Neural cell (in vitro differentiated cells): ENCODE results near the gene SLIT3. TPM values are rescaled to one million over a fixed set of nuclear protein-coding genes. Genes with fewer than 3 reads are reported as not detected.

Experiments
- H2AFZ ChIP-seq: fragments of 200-600, 300-800 bp; sonication (generic), shearing (Covaris generic); 2 replicates; pipeline ENCODE4 v1.6.0; 2014; ENCODE audit warnings: low read depth, mild to moderate bottlenecking, antibody characterized with exemption, low read length, moderate library complexity
- H3F3A ChIP-seq: fragments of 200-600 bp; shearing (Covaris generic); 2 replicates; pipeline ENCODE4 v1.6.1; 2016; ENCODE audit warnings: mild to moderate bottlenecking, moderate library complexity, mixed read lengths, antibody characterized with exemption, low read length; ENCODE audit not compliant: insufficient read depth, poor library complexity, severe bottlenecking
- H3K27ac ChIP-seq: fragments of 200-600, 300-800 bp; sonication (generic), shearing (Covaris generic); 2 replicates; pipeline ENCODE4 v1.5.1; 2014; ENCODE audit warnings: mild to moderate bottlenecking, low read length, moderate library complexity
- H3K27me3 ChIP-seq: fragments of 300-800, 200-600 bp; sonication (generic), shearing (Covaris generic); 2 replicates; pipeline ENCODE4 v1.6.0; 2014; ENCODE audit warnings: mild to moderate bottlenecking, low read depth, low read length, moderate library complexity; ENCODE audit not compliant: insufficient read depth
- H3K36me3 ChIP-seq: fragments of 300-800, 200-600 bp; sonication (generic), shearing (Covaris generic); 2 replicates; pipeline ENCODE4 v1.5.1; 2014; ENCODE audit warnings: mild to moderate bottlenecking, antibody characterized with exemption, low read length, moderate library complexity; ENCODE audit not compliant: insufficient read depth
- H3K4me2 ChIP-seq: fragments of 300-800, 200-600 bp; sonication (generic), shearing (Covaris generic); 2 replicates; pipeline ENCODE4 v1.6.0; 2014; ENCODE audit warnings: mild to moderate bottlenecking, low read length
- H3K4me3 ChIP-seq: fragments of 300-800, 200-600 bp; sonication (generic), shearing (Covaris generic); 2 replicates; pipeline ENCODE4 v1.5.1; 2014; ENCODE audit warnings: mild to moderate bottlenecking, low read length, moderate library complexity
- H3K79me2 ChIP-seq: fragments of 200-600 bp; shearing (Covaris generic); replicated peaks from 2 replicates; pipeline ENCODE4 v1.6.0; 2014; ENCODE audit warnings: mild to moderate bottlenecking, low read length, moderate library complexity; ENCODE audit not compliant: insufficient read depth
- H3K9ac ChIP-seq: fragments of 300-800, 200-600 bp; sonication (generic), shearing (Covaris generic); 2 replicates; pipeline ENCODE4 v1.6.1; 2016; ENCODE audit warnings: mild to moderate bottlenecking, low read length, mixed read lengths
- H3K9me2 ChIP-seq: fragments of 200-600 bp; shearing (Covaris generic); 2 replicates; pipeline ENCODE4 v1.6.1; 2016; ENCODE audit warnings: mild to moderate bottlenecking, low read length, mixed read lengths; ENCODE audit not compliant: insufficient read depth
- H3K9me3 ChIP-seq: fragments of 200-600, 300-800 bp; sonication (generic), shearing (Covaris generic); 2 replicates; pipeline ENCODE4 v1.6.1; 2016; ENCODE audit warnings: mild to moderate bottlenecking, mixed run types, low read length, moderate library complexity, mixed read lengths
- H4K20me1 ChIP-seq: fragments of 200-600 bp; shearing (Covaris generic); 2 replicates; pipeline ENCODE4 v1.6.1; 2016; ENCODE audit warnings: mild to moderate bottlenecking, mixed run types; ENCODE audit not compliant: insufficient read depth
- CTCF ChIP-seq: fragments of 450-650 bp; IDR thresholded peaks from 2 replicates; pipeline ENCODE4 v1.5.1; 2014; ENCODE audit warnings: antibody characterized with exemption, mild to moderate bottlenecking, moderate library complexity; ENCODE audit not compliant: poor library complexity, severe bottlenecking
- EP300 ChIP-seq: fragments of 450-650 bp; conservative IDR thresholded peaks from 2 replicates; pipeline ENCODE4 v1.6.1; 2014; ENCODE audit warnings: antibody characterized with exemption, mild to moderate bottlenecking, moderate library complexity; ENCODE audit not compliant: poor library complexity, severe bottlenecking
- EZH2 ChIP-seq: fragments of 200-600, 300-800 bp; shearing (Covaris generic), sonication (generic); IDR thresholded peaks from 2 replicates; pipeline ENCODE4 v1.6.1; 2014; ENCODE audit warnings: antibody characterized with exemption, low read length, borderline replicate concordance, mild to moderate bottlenecking; ENCODE audit not compliant: insufficient read depth, poor library complexity, severe bottlenecking
- MXI1 ChIP-seq: fragments of 450-650 bp; conservative IDR thresholded peaks from 2 replicates; pipeline ENCODE4 v1.6.1; 2014; ENCODE audit warnings: antibody characterized with exemption, mild to moderate bottlenecking; ENCODE audit not compliant: poor library complexity, severe bottlenecking
- POLR2AphosphoS5 ChIP-seq: IDR thresholded peaks from 2 replicates; pipeline ENCODE4 v1.6.1; 2012
- RAD21 ChIP-seq: fragments of 450-650 bp; conservative IDR thresholded peaks from 2 replicates; pipeline ENCODE4 v1.6.1; 2014; ENCODE audit warnings: antibody characterized with exemption, mild to moderate bottlenecking, moderate library complexity
- REST ChIP-seq: IDR thresholded peaks from 2 replicates; pipeline ENCODE4 v1.6.1; 2012; ENCODE audit warnings: borderline replicate concordance
- SMC3 ChIP-seq: fragments of 450-650 bp; conservative IDR thresholded peaks from 2 replicates; pipeline ENCODE4 v1.6.1; 2014; ENCODE audit warnings: antibody characterized with exemption, mild to moderate bottlenecking, moderate library complexity; ENCODE audit not compliant: poor library complexity
- TAF1 ChIP-seq: IDR thresholded peaks from 2 replicates; pipeline ENCODE4 v1.6.1; 2012; ENCODE audit warnings: low read depth
- polyA plus RNA-seq: library from polyadenylated mRNA; depleted of rRNA; stranded (reverse); fragments of >200 nt; gene quantifications from 2 replicates; pipeline ENCODE4 v1.2.3, GENCODE V29; 2014

The SLIT3 gene
- polyA plus RNA-seq, 1 donor from 2014 or later, result 1.2 TPM

- Histone ChIP-seq H3F3A (no peaks in the 10 kb centered on the region), H3K9me2 (no peaks in the 10 kb centered on the region), H3K27ac (no peak overlapping the region), H3K4me3 (no peak overlapping the region), H3K9ac (no peak overlapping the region), H3K36me3 (no peaks in the 10 kb centered on the region), H3K4me2 (no peak overlapping the region), H2AFZ (no peak overlapping the region), H3K79me2 (no peaks in the 10 kb centered on the region), H3K27me3 (no peaks in the 10 kb centered on the region), H3K9me3 (no peaks in the 10 kb centered on the region), H4K20me1 (no peaks in the 10 kb centered on the region)
- no peak for TF ChIP-seq CTCF
- TF ChIP-seq POLR2AphosphoS5, result no peak
- no peak for TF ChIP-seq EP300
- no peak for TF ChIP-seq MXI1
- no peak for TF ChIP-seq RAD21
- TF ChIP-seq REST, result no peak
- TF ChIP-seq EZH2, result no peak
- no peak for TF ChIP-seq TAF1
- no peak for TF ChIP-seq SMC3
Observed at GRCh38 chr5:168699002-168699401, 601.9 kb downstream of the SLIT3 start.

GRCh38 chr5:168697034-168697720 lies 603.8 kb downstream of the SLIT3 start:
- H4K20me1 ChIP-seq, result no peaks in the 10 kb centered on the region
- no peaks in the 10 kb centered on the region for H3F3A ChIP-seq
- H3K27ac ChIP-seq, result no peak overlapping the region
- H3K4me2 ChIP-seq, result no peak overlapping the region
- H3K9me3 ChIP-seq, result no peaks in the 10 kb centered on the region
- H3K4me3 ChIP-seq, result no peak overlapping the region
- H3K27me3 ChIP-seq, result no peaks in the 10 kb centered on the region
- H3K9ac ChIP-seq, result no peak overlapping the region
- no peak for TF ChIP-seq EZH2
- no peak for TF ChIP-seq REST
- no peak overlapping the region for H2AFZ ChIP-seq
- H3K36me3 ChIP-seq, result no peaks in the 10 kb centered on the region
- no peaks in the 10 kb centered on the region for H3K79me2 ChIP-seq
- no peaks in the 10 kb centered on the region for H3K9me2 ChIP-seq
